AG04449 (cell line): ENCODE measurements around the gene VAX1.
A peak's percentile ranks its signal among the peaks of the same experiment; 100 is the strongest.

Experiments used
- CTCF ChIA-PET: fragments of 350-600 bp; formaldehyde crosslinking; extraction: SDS; loops from one replicate; lab custom pipeline; 2021; ENCODE audit warnings: antibody characterized with exemption; lab: Yijun Ruan, JAX
- POLR2A ChIA-PET: fragments of 400-600, 350-600 bp; formaldehyde crosslinking; extraction: SDS; loops from one replicate; lab custom pipeline; 2020; ENCODE audit warnings: antibody characterized with exemption, inconsistent platforms; lab: Yijun Ruan, JAX
- DNase-seq: peaks from one replicate; pipeline ENCODE4 v3.0.0-alpha.2; 2010; ENCODE audit warnings: low read depth, low spot score
- H3K4me3 ChIP-seq: 2 replicates; pipeline ENCODE4 v1.5.1; 2011; ENCODE audit warnings: low read depth, mild to moderate bottlenecking, control low read depth, low read length
- TF ChIP-seq, protein P1 (sequence below): IDR thresholded peaks from one replicate; pipeline ENCODE4 v1.5.1; 2011; ENCODE audit warnings: mild to moderate bottlenecking, moderate library complexity, low read length, control low read depth, inconsistent platforms; ENCODE audit not compliant: insufficient read depth; ENCODE audit errors: missing control alignments

VAX1 gene

DNA sequence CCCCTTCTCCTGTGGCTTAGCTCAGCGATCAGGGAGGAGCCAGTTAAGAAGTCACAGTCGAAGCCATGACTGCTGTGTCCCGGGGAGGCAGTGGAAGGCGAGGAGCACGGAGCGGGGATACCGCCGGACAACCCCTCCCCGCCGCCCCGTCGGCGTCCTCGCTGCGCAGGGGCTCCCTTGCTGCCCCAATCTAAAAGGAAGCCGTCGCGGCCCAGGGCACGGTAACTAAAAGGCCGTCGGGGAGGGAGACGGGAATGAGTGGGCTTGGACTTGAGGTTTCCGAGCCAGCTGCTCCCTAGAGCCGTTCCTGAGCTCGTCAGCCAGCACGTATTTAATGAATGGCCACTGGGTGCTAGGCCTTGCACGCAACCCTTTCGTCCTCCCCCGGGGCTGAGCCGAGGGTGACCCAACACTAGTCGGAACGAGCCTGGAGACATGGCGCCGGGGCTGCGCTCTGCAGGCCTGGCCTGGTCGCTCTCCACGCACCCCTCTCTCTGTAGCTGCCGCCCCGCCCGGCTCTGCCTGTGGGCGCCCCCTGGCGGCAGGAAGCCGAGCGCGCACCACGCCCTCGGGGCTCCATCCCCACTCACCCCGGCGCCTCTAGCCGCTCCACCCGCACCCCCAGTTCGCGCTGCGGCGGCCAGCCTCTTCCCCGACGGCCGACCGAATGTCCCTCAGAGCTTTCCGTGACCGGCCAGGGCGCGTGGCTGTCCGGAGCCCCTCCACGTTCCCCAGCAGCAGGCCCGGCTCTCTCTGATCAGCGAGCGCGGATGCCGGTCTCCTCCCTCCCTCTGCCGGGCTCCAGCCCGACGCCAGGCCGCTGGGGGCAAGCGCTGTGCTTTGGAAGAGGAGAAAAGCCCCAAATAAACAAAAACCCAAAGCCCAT is 30.0 kb upstream of the VAX1 start:
- no peak overlapping the region for H3K4me3 ChIP-seq
- TF ChIP-seq, protein P1, sequence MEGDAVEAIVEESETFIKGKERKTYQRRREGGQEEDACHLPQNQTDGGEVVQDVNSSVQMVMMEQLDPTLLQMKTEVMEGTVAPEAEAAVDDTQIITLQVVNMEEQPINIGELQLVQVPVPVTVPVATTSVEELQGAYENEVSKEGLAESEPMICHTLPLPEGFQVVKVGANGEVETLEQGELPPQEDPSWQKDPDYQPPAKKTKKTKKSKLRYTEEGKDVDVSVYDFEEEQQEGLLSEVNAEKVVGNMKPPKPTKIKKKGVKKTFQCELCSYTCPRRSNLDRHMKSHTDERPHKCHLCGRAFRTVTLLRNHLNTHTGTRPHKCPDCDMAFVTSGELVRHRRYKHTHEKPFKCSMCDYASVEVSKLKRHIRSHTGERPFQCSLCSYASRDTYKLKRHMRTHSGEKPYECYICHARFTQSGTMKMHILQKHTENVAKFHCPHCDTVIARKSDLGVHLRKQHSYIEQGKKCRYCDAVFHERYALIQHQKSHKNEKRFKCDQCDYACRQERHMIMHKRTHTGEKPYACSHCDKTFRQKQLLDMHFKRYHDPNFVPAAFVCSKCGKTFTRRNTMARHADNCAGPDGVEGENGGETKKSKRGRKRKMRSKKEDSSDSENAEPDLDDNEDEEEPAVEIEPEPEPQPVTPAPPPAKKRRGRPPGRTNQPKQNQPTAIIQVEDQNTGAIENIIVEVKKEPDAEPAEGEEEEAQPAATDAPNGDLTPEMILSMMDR: peak; percentile 89
- POLR2A ChIA-PET: no interaction called here
- no peak for DNase-seq
- CTCF ChIA-PET: interaction anchor here (0.8 to 17.7 kb wide), 27 partner anchors 7 to 505 kb away, joined by 3 to 809 read pairs (median 4); no protein-coding TSS in a partner anchor

DNA sequence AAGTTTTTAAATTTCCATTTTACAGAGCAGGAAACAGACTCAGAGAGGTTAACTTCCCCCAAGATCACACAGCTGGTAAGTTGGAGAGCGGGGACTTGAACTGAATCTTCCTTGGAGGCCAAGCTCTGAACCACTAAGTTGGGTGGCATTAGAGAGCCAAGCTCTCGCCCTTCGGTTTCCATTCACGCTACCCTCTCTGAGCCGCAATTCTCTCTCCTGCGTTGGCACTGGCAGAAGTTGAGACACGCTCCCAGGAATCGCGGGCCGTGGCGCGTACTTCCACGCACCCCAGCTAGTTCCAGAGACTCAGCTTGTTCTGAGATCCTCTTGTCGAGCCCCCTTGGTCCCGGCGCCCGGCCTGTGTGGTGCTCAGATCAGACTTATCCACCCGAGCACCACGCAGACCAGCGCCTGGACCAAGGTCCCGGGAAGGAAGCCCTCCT is 29.3 kb upstream of the VAX1 start:
- H3K4me3 ChIP-seq: no peak overlapping the region
- ChIA-PET CTCF (interaction anchor here (0.6 to 17.7 kb wide), 27 partner anchors 8 to 540 kb away, joined by 3 to 809 read pairs (median 4); no protein-coding TSS in a partner anchor), POLR2A (no interaction called here)
- TF ChIP-seq, protein P1: no peak
- no peak for DNase-seq

DNA sequence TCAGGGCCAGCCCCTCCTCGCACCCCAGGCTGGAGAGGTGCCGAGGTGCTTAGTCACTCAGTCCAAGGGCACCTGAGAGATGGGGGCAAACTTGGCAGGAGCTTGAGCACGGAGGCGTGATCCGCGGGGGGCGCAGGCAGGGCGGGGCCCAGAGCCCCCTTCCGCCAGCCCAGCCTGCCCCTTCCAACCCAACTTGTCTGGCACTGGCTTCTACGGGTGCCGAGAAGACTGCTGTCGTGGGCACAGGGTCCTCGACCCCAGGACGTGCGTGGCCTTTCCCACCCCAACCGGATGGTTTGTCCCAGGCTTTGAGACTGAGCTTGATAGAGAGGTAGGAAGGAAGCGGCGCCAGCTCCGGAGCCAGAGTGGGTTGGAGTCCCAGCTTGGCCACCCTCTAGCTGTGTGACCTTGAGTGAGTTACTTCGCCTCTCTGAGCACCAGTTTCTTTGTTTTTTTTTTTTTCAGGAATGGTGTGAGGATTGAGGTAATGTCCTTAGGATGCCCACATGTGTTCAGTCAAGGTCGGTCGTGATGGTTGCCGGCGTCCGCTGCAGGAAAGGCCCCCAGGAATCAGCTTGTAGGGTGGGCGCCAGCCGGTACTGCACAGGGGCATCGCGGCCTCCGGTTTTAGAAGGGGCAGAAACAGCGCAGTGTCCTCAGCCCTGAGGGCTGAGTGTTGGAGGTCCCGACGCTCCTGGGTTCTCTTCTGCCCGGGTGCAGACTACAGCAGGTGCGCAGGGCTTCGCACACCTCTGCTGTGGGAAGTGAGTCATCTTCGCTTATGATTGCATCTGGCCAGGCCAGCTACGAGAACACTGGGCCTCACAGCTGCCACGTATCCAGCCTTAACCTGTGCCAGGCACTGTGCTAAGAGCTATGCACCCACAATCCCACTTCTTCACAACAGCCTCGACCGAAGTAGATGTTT is 28.6 kb upstream of the VAX1 start:
- TF ChIP-seq, protein P1: no peak
- no peak for DNase-seq
- CTCF ChIA-PET: interaction anchor here (0.6 to 17.7 kb wide), 24 partner anchors 8 to 540 kb away, joined by 3 to 809 read pairs (median 4); no protein-coding TSS in a partner anchor
- POLR2A ChIA-PET: no interaction called here
- no peak overlapping the region for H3K4me3 ChIP-seq

DNA sequence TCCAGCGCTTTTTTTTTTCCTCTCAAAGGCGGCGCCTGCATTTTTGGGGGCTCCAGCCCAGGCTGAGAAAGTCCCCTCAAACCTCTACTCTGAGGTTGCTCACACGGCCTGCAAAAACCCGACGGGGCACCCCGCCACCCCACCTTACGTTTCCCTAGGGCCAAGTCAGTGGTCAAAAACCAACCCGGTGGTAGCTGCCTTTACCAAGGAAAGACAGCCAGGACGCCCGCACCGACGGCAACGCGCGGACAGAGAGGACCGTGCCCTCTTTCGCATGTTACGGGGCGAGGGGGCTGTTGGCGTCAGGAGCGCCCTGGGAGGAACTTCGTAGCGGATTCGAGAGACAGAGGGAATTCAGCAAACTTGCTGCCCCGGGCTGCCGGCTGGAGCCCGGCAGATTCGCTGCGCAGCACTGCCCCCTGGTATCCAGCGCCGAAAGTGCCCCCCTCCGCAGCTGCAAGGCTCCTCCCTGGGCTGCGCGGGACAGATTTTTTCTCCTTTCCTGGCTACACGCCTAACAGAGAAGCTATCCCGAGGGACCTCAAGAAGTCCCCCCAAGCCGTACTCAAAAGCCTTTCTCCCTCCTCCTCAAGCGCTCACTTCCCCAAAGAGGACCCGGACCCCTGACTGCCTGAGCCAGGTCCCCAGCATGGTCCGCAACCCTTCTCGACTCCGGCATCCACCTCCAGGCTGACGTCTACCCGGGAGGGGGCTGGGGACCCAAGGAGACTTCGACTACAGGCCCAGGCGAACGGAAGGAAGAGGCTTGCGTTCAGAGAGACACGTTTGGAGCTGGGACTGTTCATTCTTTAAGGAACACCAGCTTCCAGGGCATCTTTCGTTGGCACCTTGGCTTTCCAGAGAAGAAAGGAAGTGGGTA is 27.7 kb upstream of the VAX1 start:
- H3K4me3 ChIP-seq: peak overlapping the region; percentile 18; the same call in 1 of the 2 replicates
- no peak for DNase-seq
- CTCF ChIA-PET: interaction anchor here (1.0 to 17.7 kb wide), 14 partner anchors 8 to 539 kb away, joined by 3 to 809 read pairs (median 8); no protein-coding TSS in a partner anchor
- TF ChIP-seq, protein P1: peak; percentile 80
- POLR2A ChIA-PET: no interaction called here

DNA sequence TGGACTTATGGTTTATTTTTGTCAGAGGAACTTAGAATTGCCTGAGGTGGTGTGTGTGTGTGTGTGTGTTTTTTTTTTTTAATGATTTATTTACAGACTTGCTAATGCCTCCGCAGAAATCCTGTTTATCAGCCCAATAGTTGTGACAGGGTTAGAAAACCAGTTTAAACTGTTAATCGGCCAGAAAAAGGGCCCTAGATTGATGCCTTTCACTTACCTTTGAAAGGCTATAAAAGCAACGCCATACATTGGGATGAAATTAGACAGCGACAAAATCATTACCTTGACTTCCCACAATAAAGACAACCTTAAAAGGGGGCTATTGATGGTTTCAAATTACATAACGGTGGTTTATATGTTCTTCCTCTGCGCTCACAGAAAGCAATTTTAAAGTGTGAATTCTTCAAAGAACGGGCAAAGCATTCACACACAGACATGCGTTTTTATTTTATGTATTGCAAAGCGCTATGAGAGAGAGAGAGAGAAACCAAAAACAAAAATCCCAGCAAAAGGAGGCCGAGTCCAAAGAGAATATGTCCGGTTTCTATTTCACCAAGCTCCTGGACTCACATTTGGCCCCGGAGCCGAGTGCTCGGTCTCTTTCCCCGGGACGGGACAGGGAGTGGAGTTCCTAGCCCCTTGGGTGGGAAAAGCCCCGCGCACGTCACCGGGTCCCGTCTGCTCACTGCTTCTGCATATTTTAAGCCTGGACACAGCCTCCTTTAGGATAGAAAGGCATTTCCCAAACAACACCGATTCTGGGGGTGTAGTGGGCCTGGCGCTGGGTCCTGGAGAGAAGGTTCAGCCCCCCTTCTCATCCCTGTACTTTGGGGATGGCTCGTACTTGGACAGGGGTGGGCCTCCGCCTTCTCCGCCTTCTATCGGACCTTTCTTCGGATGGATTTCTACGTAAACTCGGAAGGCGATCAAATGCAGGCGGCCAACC is 26.8 kb upstream of the VAX1 start:
- TF ChIP-seq, protein P1: no peak
- ChIA-PET POLR2A (no interaction called here), CTCF (interaction anchor here (2.2 to 17.7 kb wide), 3 partner anchors 10 to 483 kb away, joined by 9 to 809 read pairs (median 30); no protein-coding TSS in a partner anchor)
- DNase-seq: no peak
- H3K4me3 ChIP-seq: peak overlapping the region; percentile 13
